ENCODE data around the gene MRPS31. TPM values are rescaled to one million over a fixed set of nuclear protein-coding genes. Genes with fewer than 3 reads are reported as not detected.

Gene MRPS31
- polyA plus RNA-seq, 1 of the 3 experiments (the other 2 are of a cell fraction): 13.3 TPM

- H3K79me2 ChIP-seq (ENCODE audit: insufficient read depth): no peaks in the 10 kb centered on the region
- peaks cover 3 to 8% of the 10 kb centered on the region in 2 experiments; a peak in 1 of 4 replicates for H3K4me1 ChIP-seq (ENCODE audit: control insufficient read depth in 1 of 2, insufficient read depth in 2 of 2, low read depth in 1 of 2, low read length in 1 of 2)
- no peak for DNase-seq
- H3K4me3 ChIP-seq (ENCODE audit: low read depth in 2 of 2, low read length in 1 of 2): no peak overlapping the region; a peak in 1 of 4 replicates
- ChIA-PET POLR2A (interaction anchor here (0.8 to 1.0 kb wide), 2 partner anchors 12 to 144 kb away, joined by 3 read pairs; partner anchors contain the start of gene SLC25A15), CTCF (interaction anchor here (0.7 to 7.2 kb wide), 42 partner anchors 9 to 1676 kb away, joined by 3 to 60 read pairs (median 4); partner anchors contain the start of gene SLC25A15)
- no peaks in the 10 kb centered on the region for H3K36me3 ChIP-seq (replicated peaks in 1 of 2; ENCODE audit: control insufficient read depth in 1 of 2, insufficient read depth in 2 of 2, low read length in 1 of 2)
- no peaks in the 10 kb centered on the region for H3K9me3 ChIP-seq
- peaks cover 10% of the 10 kb centered on the region for H3F3A ChIP-seq (replicated peaks; ENCODE audit: insufficient read depth)
- peak overlapping the region; percentile 94 for H2AFZ ChIP-seq (ENCODE audit: low read depth)
- no peaks in the 10 kb centered on the region for H3K9me2 ChIP-seq
- no peak overlapping the region for H3K9ac ChIP-seq
- no peaks in the 10 kb centered on the region for H4K20me1 ChIP-seq (ENCODE audit: insufficient read depth)
- H3K27me3 ChIP-seq (ENCODE audit: insufficient read depth): no peaks in the 10 kb centered on the region
- H3K27ac ChIP-seq (ENCODE audit: low read depth in 2 of 2, low read length in 1 of 2): peak overlapping the region; percentile 40 to 63; a peak in 2 of 4 replicates
- TF ChIP-seq IRF3 (IDR thresholded peaks at IDR 0.05; ENCODE audit: low read depth, low read length) (no peak), ZBTB33 (IDR thresholded peaks at IDR 0.05; ENCODE audit: borderline replicate concordance, low read depth) (no peak), CTCF (IDR thresholded peaks at IDR 0.05) (no peak), SMC3 (IDR thresholded peaks at IDR 0.05; ENCODE audit: low read depth, low read length) (no peak), RXRA (IDR thresholded peaks at IDR 0.05; ENCODE audit: borderline replicate concordance, low read depth) (no peak), GATA2 (CRISPR knock-in tag; IDR thresholded peaks at IDR 0.05) (no peak), USF1 (IDR thresholded peaks at IDR 0.05; ENCODE audit: borderline replicate concordance, low read depth) (no peak), RAD21 (IDR thresholded peaks at IDR 0.05; ENCODE audit: low read length) (no peak), POLR2AphosphoS5 (IDR thresholded peaks at IDR 0.05; ENCODE audit: low read depth, low read length) (no peak), NRF1 (IDR thresholded peaks at IDR 0.05; ENCODE audit: low read depth, low read length) (no peak), FOXM1 (IDR thresholded peaks at IDR 0.05; ENCODE audit: low read depth) (no peak), TAF1 (IDR thresholded peaks at IDR 0.05; ENCODE audit: borderline replicate concordance, low read depth, low read length) (no peak), TCF12 (IDR thresholded peaks at IDR 0.05) (no peak), RCOR1 (IDR thresholded peaks at IDR 0.05; ENCODE audit: low read length) (no peak), USF2 (IDR thresholded peaks at IDR 0.05; ENCODE audit: borderline replicate concordance, low read depth, low read length) (no peak)
- peak overlapping the region; percentile 61; the same call in 1 of the 2 replicates for H3K4me2 ChIP-seq
- WGBS (ENCODE audit: low lambda C conversion rate): 68% methylated on average over 3 of the region's 3 CpGs
Measured at GRCh38 chr13:40777809-40778175, 6.8 kb upstream of the MRPS31 start.
